Measurements from ENCODE around the gene GLB1L. TPM values are rescaled to one million over a fixed set of nuclear protein-coding genes. Genes with fewer than 3 reads are reported as not detected.

Gene GLB1L
- total RNA-seq, 1 donor, result 15.5 TPM

GRCh38 chr2:219285894-219286425 lies 40.7 kb upstream of the GLB1L start:
- H3K4me3 ChIP-seq (ENCODE audit: low read depth, low read length), result no peak overlapping the region
- no peak for TF ChIP-seq CTCF (IDR thresholded peaks at IDR 0.05; ENCODE audit: insufficient read depth, low read depth, low read length)
- DNase-seq (ENCODE audit: low read depth), result peak; percentile 70

- no peak overlapping the region for H3K4me3 ChIP-seq (ENCODE audit: low read depth, low read length)
- no peak for TF ChIP-seq CTCF (IDR thresholded peaks at IDR 0.05; ENCODE audit: insufficient read depth, low read depth, low read length)
- DNase-seq (ENCODE audit: low read depth), result no peak
These were observed 40.1 kb upstream of the GLB1L start for GRCh38 chr2:219285373-219285735.

GRCh38 chr2:219284501-219285372 lies 39.5 kb upstream of the GLB1L start:
- no peak for TF ChIP-seq CTCF (IDR thresholded peaks at IDR 0.05; ENCODE audit: insufficient read depth, low read depth, low read length)
- H3K4me3 ChIP-seq (ENCODE audit: low read depth, low read length), result no peak overlapping the region
- no peak for DNase-seq (ENCODE audit: low read depth)

- H3K4me3 ChIP-seq (ENCODE audit: low read depth, low read length), result no peak overlapping the region
- DNase-seq (ENCODE audit: low read depth), result no peak
- TF ChIP-seq CTCF (IDR thresholded peaks at IDR 0.05; ENCODE audit: insufficient read depth, low read depth, low read length), result no peak
These were observed 37.8 kb upstream of the GLB1L start for GRCh38 chr2:219282943-219283581.

GRCh38 chr2:219282375-219282774 lies 37.1 kb upstream of the GLB1L start:
- DNase-seq (ENCODE audit: low read depth), result no peak
- H3K4me3 ChIP-seq (ENCODE audit: low read depth, low read length), result no peak overlapping the region

GRCh38 chr2:219281588-219281987 lies 36.3 kb upstream of the GLB1L start:
- DNase-seq (ENCODE audit: low read depth), result no peak
- no peak overlapping the region for H3K4me3 ChIP-seq (ENCODE audit: low read depth, low read length)
- TF ChIP-seq CTCF (IDR thresholded peaks at IDR 0.05; ENCODE audit: insufficient read depth, low read depth, low read length), result no peak

More at GRCh38 chr2:219282375-219282774, 37.1 kb upstream of the GLB1L start:
- no peak for TF ChIP-seq CTCF (IDR thresholded peaks at IDR 0.05; ENCODE audit: insufficient read depth, low read depth, low read length)

Data from fibroblast of villous mesenchyme (primary cell).